CD4-positive, CD25-positive, alpha-beta regulatory T cell (primary cell): ENCODE results near the gene LTK. TPM values are rescaled to one million over a fixed set of nuclear protein-coding genes. Genes with fewer than 3 reads are reported as not detected.

Experiments used
- ATAC-seq, 2 donors: fragments of 150-1000 bp; cut with Tn5 transposase; one replicate each; pipeline ENCODE4 v1.10.0; 2021; ENCODE audit warnings: low read depth in 2 of 2, moderate number of reproducible peaks in 2 of 2, moderate library complexity in 1 of 2
- DNase-seq, 3 donors: peaks; one replicate each; pipeline versions ENCODE4 v3.0.0 to v3.0.0-alpha.2; 2012 to 2022; ENCODE audit warnings: mixed read lengths in 1 of 3
- H3K27ac ChIP-seq: one replicate; pipeline ENCODE4 v1.7.0; 2013; ENCODE audit warnings: mild to moderate bottlenecking, low read length; ENCODE audit not compliant: insufficient read depth, poor library complexity, severe bottlenecking
- H3K27me3 ChIP-seq: one replicate; pipeline ENCODE4 v1.7.0; 2013; ENCODE audit warnings: low read length; ENCODE audit not compliant: control insufficient read depth, insufficient read depth
- H3K36me3 ChIP-seq: one replicate; pipeline ENCODE4 v1.7.0; 2013; ENCODE audit warnings: mild to moderate bottlenecking, low read length, moderate library complexity; ENCODE audit not compliant: control insufficient read depth, insufficient read depth
- H3K4me1 ChIP-seq: 2 replicates; pipeline ENCODE4 v1.7.0; 2013; ENCODE audit warnings: mild to moderate bottlenecking, low read length; ENCODE audit not compliant: insufficient read depth, control insufficient read depth, poor library complexity, severe bottlenecking
- H3K4me3 ChIP-seq: one replicate; pipeline ENCODE4 v1.7.0; 2013; ENCODE audit warnings: low read depth, mild to moderate bottlenecking, low read length, moderate library complexity
- H3K9me3 ChIP-seq, 2 experiments: 1 replicate in 1 of 2; 2 replicates in 1 of 2; pipeline ENCODE4 v1.7.0; 2013; ENCODE audit warnings: low read length in 2 of 2, mild to moderate bottlenecking in 1 of 2, moderate library complexity in 1 of 2; ENCODE audit not compliant: control insufficient read depth in 2 of 2
- H3K27ac Mint-ChIP-seq, 3 donors: one replicate each; pipeline ENCODE4 v1.8.0; 2020 to 2022; ENCODE audit warnings: mild to moderate bottlenecking in 3 of 3, mixed read lengths in 3 of 3, moderate library complexity in 2 of 3
- H3K27me3 Mint-ChIP-seq: one replicate; pipeline ENCODE4 v1.8.0; 2022; ENCODE audit warnings: mild to moderate bottlenecking, mixed read lengths
- H3K36me3 Mint-ChIP-seq: one replicate; pipeline ENCODE4 v1.8.0; 2020; ENCODE audit warnings: mixed read lengths
- H3K4me1 Mint-ChIP-seq, 4 donors: one replicate each; pipeline ENCODE4 v1.8.0; 2020 to 2022; ENCODE audit warnings: mixed read lengths in 4 of 4, mild to moderate bottlenecking in 1 of 4
- H3K4me3 Mint-ChIP-seq, 4 donors: one replicate each; pipeline ENCODE4 v1.8.0; 2020 to 2022; ENCODE audit warnings: mild to moderate bottlenecking in 4 of 4, mixed read lengths in 4 of 4, moderate library complexity in 3 of 4
- H3K9me3 Mint-ChIP-seq, 7 donors: one replicate each; pipeline ENCODE4 v1.8.0; 2020 to 2022; ENCODE audit warnings: mixed read lengths in 7 of 7, mild to moderate bottlenecking in 3 of 7, moderate library complexity in 2 of 7
- polyA plus RNA-seq, 4 donors: library from polyadenylated mRNA; unstranded; fragments of 300-500 nt; fragmentation: Illumina TruSeq; gene quantifications; one replicate each; pipeline ENCODE4 v1.2.3, GENCODE V29; 2021
- total RNA-seq: library from RNA; stranded (reverse); gene quantifications from one replicate; pipeline ENCODE4 v1.2.3, GENCODE V29; 2022

Gene LTK
- 2.0 TPM for total RNA-seq
- under 1 TPM; 0.17 to 0.59 (median 0.38) TPM for polyA plus RNA-seq

GRCh38 chr15:41513506-41514227 lies at the start of gene LTK:
Gene LTK (minus strand): TSS chr15:41513827. CDS start chr15:41513709, 118 bp downstream.
- peak within 1 kb of the TSS; percentile 71 to 94 (median 78) for H3K4me3 Mint-ChIP-seq
- peak within 1 kb of the TSS in 2 of 3 donors; percentile 63 to 82 for H3K27ac Mint-ChIP-seq
- Histone ChIP-seq H3K36me3 (no peaks in the 10 kb centered on the region), H3K9me3 (no peaks in the 10 kb centered on the region), H3K4me1 (peaks cover 31% of the 10 kb centered on the region), H3K27me3 (peaks cover 5% of the 10 kb centered on the region), H3K27ac (no peak within 1 kb of the TSS), H3K4me3 (peak within 1 kb of the TSS; percentile 26)
- no peaks in the 10 kb centered on the region for H3K9me3 Mint-ChIP-seq
- peaks cover 18% of the 10 kb centered on the region for H3K36me3 Mint-ChIP-seq
- peaks cover 0 to 33% (median 10%) of the 10 kb centered on the region in 4 donors for H3K4me1 Mint-ChIP-seq
- DNase-seq: peak in 1 of 3 donors; percentile 45
- no peak for ATAC-seq
- peaks cover 35% of the 10 kb centered on the region for H3K27me3 Mint-ChIP-seq

GRCh38 chr15:41562784-41563198 lies 49.2 kb upstream of the LTK start:
- no peaks in the 10 kb centered on the region for H3K9me3 ChIP-seq
- Mint-ChIP-seq H3K27ac (no peak overlapping the region), H3K4me1 (peaks cover 0 to 12% (median 10%) of the 10 kb centered on the region in 4 donors), H3K4me3 (peak overlapping the region in 1 of 4 donors; percentile 37), H3K27me3 (peaks cover 31% of the 10 kb centered on the region), H3K9me3 (peaks cover 0 to 2% (median 0%) of the 10 kb centered on the region in 7 donors), H3K36me3 (no peaks in the 10 kb centered on the region)
- peaks cover 19% of the 10 kb centered on the region for H3K4me1 ChIP-seq
- H3K27ac ChIP-seq: no peak overlapping the region
- no peak overlapping the region for H3K4me3 ChIP-seq
- DNase-seq (no peak), ATAC-seq (no peak)
- H3K27me3 ChIP-seq: peaks cover 2% of the 10 kb centered on the region
- H3K36me3 ChIP-seq: no peaks in the 10 kb centered on the region

GRCh38 chr15:41562244-41562643 lies 48.6 kb upstream of the LTK start:
- DNase-seq: no peak
- no peaks in the 10 kb centered on the region for H3K36me3 ChIP-seq
- peaks cover 0 to 17% (median 13%) of the 10 kb centered on the region in 4 donors for H3K4me1 Mint-ChIP-seq
- H3K27ac Mint-ChIP-seq: no peak overlapping the region
- H3K9me3 Mint-ChIP-seq: peaks cover 0 to 2% (median 0%) of the 10 kb centered on the region in 7 donors
- H3K36me3 Mint-ChIP-seq: no peaks in the 10 kb centered on the region
- peaks cover 2% of the 10 kb centered on the region for H3K27me3 ChIP-seq
- H3K4me3 ChIP-seq: no peak overlapping the region
- H3K27ac ChIP-seq: no peak overlapping the region
- H3K4me1 ChIP-seq: peaks cover 24% of the 10 kb centered on the region
- no peaks in the 10 kb centered on the region for H3K9me3 ChIP-seq
- peaks cover 34% of the 10 kb centered on the region for H3K27me3 Mint-ChIP-seq
- ATAC-seq: no peak
- H3K4me3 Mint-ChIP-seq: peak overlapping the region in 1 of 4 donors; percentile 17

GRCh38 chr15:41561777-41562145 lies 48.1 kb upstream of the LTK start:
- Mint-ChIP-seq H3K9me3 (peaks cover 0 to 2% (median 0%) of the 10 kb centered on the region in 7 donors), H3K4me3 (peak overlapping the region in 1 of 4 donors; percentile 17), H3K27ac (no peak overlapping the region), H3K36me3 (no peaks in the 10 kb centered on the region), H3K4me1 (peaks cover 0 to 17% (median 13%) of the 10 kb centered on the region in 4 donors), H3K27me3 (peaks cover 34% of the 10 kb centered on the region)
- no peak overlapping the region for H3K27ac ChIP-seq
- no peak overlapping the region for H3K4me3 ChIP-seq
- no peaks in the 10 kb centered on the region for H3K9me3 ChIP-seq
- H3K27me3 ChIP-seq: peaks cover 2% of the 10 kb centered on the region
- no peaks in the 10 kb centered on the region for H3K36me3 ChIP-seq
- ATAC-seq (no peak), DNase-seq (no peak)
- H3K4me1 ChIP-seq: peaks cover 27% of the 10 kb centered on the region

- DNase-seq (no peak), ATAC-seq (no peak)
- H3K4me3 ChIP-seq: no peak overlapping the region
- no peaks in the 10 kb centered on the region for H3K36me3 ChIP-seq
- H3K27ac ChIP-seq: no peak overlapping the region
- Mint-ChIP-seq H3K4me1 (peaks cover 0 to 17% (median 13%) of the 10 kb centered on the region in 4 donors), H3K4me3 (peak overlapping the region in 2 of 4 donors; percentile 82 to 84), H3K9me3 (peaks cover 0 to 2% (median 0%) of the 10 kb centered on the region in 7 donors), H3K27ac (no peak overlapping the region), H3K27me3 (peaks cover 34% of the 10 kb centered on the region), H3K36me3 (no peaks in the 10 kb centered on the region)
- peaks cover 27% of the 10 kb centered on the region for H3K4me1 ChIP-seq
- no peaks in the 10 kb centered on the region for H3K9me3 ChIP-seq
- H3K27me3 ChIP-seq: peaks cover 2% of the 10 kb centered on the region
These were observed 47.6 kb upstream of the LTK start for GRCh38 chr15:41561104-41561776.

- peaks cover 0 to 17% (median 13%) of the 10 kb centered on the region in 4 donors for H3K4me1 Mint-ChIP-seq
- ATAC-seq (no peak), DNase-seq (no peak)
- Histone ChIP-seq H3K9me3 (no peaks in the 10 kb centered on the region), H3K36me3 (no peaks in the 10 kb centered on the region), H3K4me3 (no peak overlapping the region), H3K27ac (no peak overlapping the region), H3K27me3 (peaks cover 2% of the 10 kb centered on the region), H3K4me1 (peaks cover 27% of the 10 kb centered on the region)
- H3K36me3 Mint-ChIP-seq: no peaks in the 10 kb centered on the region
- peaks cover 34% of the 10 kb centered on the region for H3K27me3 Mint-ChIP-seq
- H3K4me3 Mint-ChIP-seq: peak overlapping the region; percentile 32 to 84 (median 78)
- peak overlapping the region in 2 of 3 donors; percentile 64 to 75 for H3K27ac Mint-ChIP-seq
- peaks cover 0 to 2% (median 0%) of the 10 kb centered on the region in 7 donors for H3K9me3 Mint-ChIP-seq
These were observed 46.9 kb upstream of the LTK start for GRCh38 chr15:41560572-41560874.

GRCh38 chr15:41559239-41559782 lies 45.7 kb upstream of the LTK start:
- Histone ChIP-seq H3K27ac (no peak overlapping the region), H3K9me3 (no peaks in the 10 kb centered on the region), H3K36me3 (no peaks in the 10 kb centered on the region), H3K4me1 (peaks cover 27% of the 10 kb centered on the region), H3K27me3 (peaks cover 2% of the 10 kb centered on the region), H3K4me3 (no peak overlapping the region)
- DNase-seq (no peak), ATAC-seq (no peak)
- H3K4me1 Mint-ChIP-seq: peaks cover 0 to 22% (median 12%) of the 10 kb centered on the region in 4 donors
- H3K27ac Mint-ChIP-seq: peak overlapping the region in 1 of 3 donors; percentile 64
- peaks cover 0 to 2% (median 0%) of the 10 kb centered on the region in 7 donors for H3K9me3 Mint-ChIP-seq
- peaks cover 34% of the 10 kb centered on the region for H3K27me3 Mint-ChIP-seq
- H3K36me3 Mint-ChIP-seq: no peaks in the 10 kb centered on the region
- peak overlapping the region; percentile 81 to 88 (median 83) for H3K4me3 Mint-ChIP-seq
